Lung (tissue), 12 donors: ENCODE data around the gene FXR1. TPM values are rescaled to one million over a fixed set of nuclear protein-coding genes. Genes with fewer than 3 reads are reported as not detected.

Source experiments
- ATAC-seq: fragments of 200-7000 bp; cut with Tn5 transposase; one replicate; pipeline ENCODE4 v1.9.1; 2020; ENCODE audit warnings: moderate number of reproducible peaks; ENCODE audit not compliant: insufficient read depth, low FRiP score
- DNase-seq, 3 donors: peaks; one replicate each; pipeline ENCODE4 v3.0.0-alpha.2; 2013 to 2017
- H3K27ac ChIP-seq, 2 donors: one replicate each; pipeline ENCODE4 v1.5.1; 2013; ENCODE audit warnings: mild to moderate bottlenecking in 2 of 2, moderate library complexity in 2 of 2, control low read depth in 1 of 2, inconsistent platforms in 1 of 2, low read depth in 1 of 2, low read length in 1 of 2
- H3K27me3 ChIP-seq, 3 donors: one replicate each; pipeline ENCODE4 v1.5.1; 2013; ENCODE audit warnings: low read length in 2 of 3; ENCODE audit not compliant: control insufficient read depth in 3 of 3, insufficient read depth in 3 of 3
- H3K36me3 ChIP-seq, 4 donors: one replicate each; pipeline ENCODE4 v1.5.1; 2013; ENCODE audit warnings: low read length in 4 of 4, mild to moderate bottlenecking in 1 of 4, moderate library complexity in 1 of 4; ENCODE audit not compliant: control insufficient read depth in 4 of 4, insufficient read depth in 4 of 4
- H3K4me1 ChIP-seq, 5 donors: one replicate each; pipeline ENCODE4 v1.5.1; 2013; ENCODE audit warnings: low read length in 5 of 5, mild to moderate bottlenecking in 2 of 5, moderate library complexity in 1 of 5; ENCODE audit not compliant: control insufficient read depth in 5 of 5, insufficient read depth in 5 of 5
- H3K4me3 ChIP-seq: one replicate; pipeline ENCODE4 v1.5.1; 2013; ENCODE audit warnings: mild to moderate bottlenecking, control low read depth, moderate library complexity
- H3K9ac ChIP-seq, 2 donors: one replicate each; pipeline ENCODE4 v1.5.1; 2013; ENCODE audit warnings: low read length in 2 of 2, control low read depth in 1 of 2; ENCODE audit not compliant: insufficient read depth in 1 of 2
- H3K9me3 ChIP-seq, 4 donors: one replicate each; pipeline ENCODE4 v1.5.1; 2013; ENCODE audit warnings: low read length in 3 of 4, mild to moderate bottlenecking in 1 of 4, moderate library complexity in 1 of 4; ENCODE audit not compliant: control insufficient read depth in 4 of 4, insufficient read depth in 3 of 4
- CTCF ChIP-seq: IDR thresholded peaks from 2 replicates; pipeline ENCODE4 v1.5.1; 2012; ENCODE audit warnings: mild to moderate bottlenecking; ENCODE audit errors: control extremely low read depth, extremely low read depth
- WGBS, 2 donors: extraction: QIAGEN DNeasy Blood & Tissue Kit; methylation state at CpG; one replicate each; pipeline ENCODE4 v1.1.7; 2013; 5-methylcytosine and 5-hydroxymethylcytosine counted together
- polyA plus RNA-seq, 2 donors: library from polyadenylated mRNA; stranded (reverse); fragments of 200-250 nt; gene quantifications; one replicate each; pipeline ENCODE4 v1.2.1, GENCODE V29; 2013
- total RNA-seq, 2 donors: library from RNA; depleted of rRNA in 1 of 2; stranded (reverse); fragments of >200 nt in 1 of 2; gene quantifications; one replicate each; pipeline ENCODE4 v1.2.1, GENCODE V29; 2014 to 2021
- donor health status: control.
- donor health status: control.
- donor health status: Bipolar disorder and iron deficiency.
- donor health status: healthy.
- donor health status: DM: yes; HTN: yes; CAD: no.

FXR1 gene
- total and polyA plus RNA-seq, 4 donors = 45.7 to 315 (median 63.3) TPM

- H3K27me3 ChIP-seq = no peaks in the 10 kb centered on the region
- H3K4me3 ChIP-seq = no peak overlapping the region
- DNase-seq = no peak
- H3K36me3 ChIP-seq = no peaks in the 10 kb centered on the region
- H3K9me3 ChIP-seq = no peaks in the 10 kb centered on the region
- no peak overlapping the region for H3K27ac ChIP-seq
- no peak overlapping the region for H3K9ac ChIP-seq
- TF ChIP-seq CTCF = no peak
- ATAC-seq = no peak
- WGBS, 2 donors = 53% methylated on average over 2 of the region's 2 CpGs
- H3K4me1 ChIP-seq = no peaks in the 10 kb centered on the region
These were observed 105.2 kb downstream of the FXR1 start for GRCh38 chr3:181017690-181018089.

GRCh38 chr3:181025204-181025603 lies 112.7 kb downstream of the FXR1 start:
- H3K9me3 ChIP-seq = no peaks in the 10 kb centered on the region
- ATAC-seq (no peak), DNase-seq (no peak)
- TF ChIP-seq CTCF = no peak
- H3K9ac ChIP-seq = no peak overlapping the region
- H3K4me3 ChIP-seq = no peak overlapping the region
- H3K36me3 ChIP-seq = no peaks in the 10 kb centered on the region
- no peaks in the 10 kb centered on the region for H3K4me1 ChIP-seq
- no peaks in the 10 kb centered on the region for H3K27me3 ChIP-seq
- H3K27ac ChIP-seq = no peak overlapping the region

DNA sequence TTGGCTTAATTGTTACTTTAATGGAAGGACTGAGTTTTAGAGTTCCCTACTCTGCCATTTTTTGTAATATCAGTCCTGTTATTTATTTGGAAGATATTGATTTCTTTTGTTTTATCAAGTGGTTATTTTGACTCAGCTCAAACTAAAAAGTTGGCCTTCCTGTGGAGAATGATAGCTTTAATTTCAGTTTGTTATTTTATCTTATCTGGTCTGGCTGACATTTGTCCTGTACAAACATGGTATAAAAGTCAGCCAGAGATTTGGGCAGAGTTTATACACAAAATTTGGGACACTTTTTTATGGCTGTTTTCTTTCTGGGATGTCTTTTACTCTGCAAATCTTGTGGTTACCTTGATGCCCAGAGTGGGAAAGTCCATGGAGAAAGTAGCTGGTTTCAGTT lies 118.5 kb downstream of the FXR1 start:
- no peak overlapping the region for H3K27ac ChIP-seq
- no peak for DNase-seq
- no peak for TF ChIP-seq CTCF
- H3K4me3 ChIP-seq = no peak overlapping the region
- no peaks in the 10 kb centered on the region for H3K9me3 ChIP-seq
- ATAC-seq = no peak
- H3K36me3 ChIP-seq = no peaks in the 10 kb centered on the region
- H3K9ac ChIP-seq = no peak overlapping the region
- no peaks in the 10 kb centered on the region for H3K27me3 ChIP-seq
- no peaks in the 10 kb centered on the region for H3K4me1 ChIP-seq

Other genes with a start within 250 kb of the FXR1 start
- gene CCDC39, start 233.2 kb upstream of the FXR1 start, total RNA-seq = 1 to 10 TPM; 5.1 to 6.7 TPM
- gene CCDC39, start 233.2 kb upstream of the FXR1 start, polyA plus RNA-seq = 1 to 10 TPM in 1 of 2 donors, under 1 TPM in 1; 0.59 to 1.9 TPM
- gene DNAJC19, start 77.1 kb downstream of the FXR1 start, total RNA-seq = 10 to 100 TPM; 35.6 to 37.8 TPM
- gene DNAJC19, start 77.1 kb downstream of the FXR1 start, polyA plus RNA-seq = 10 to 100 TPM; 26.4 to 51.7 TPM